Heart left ventricle (tissue), 16 donors: ENCODE measurements around the gene AFF3. TPM values are rescaled to one million over a fixed set of nuclear protein-coding genes. Genes with fewer than 3 reads are reported as not detected.
"Not testable (repeated sequence)": the region's sequence is repeated elsewhere in the genome, so short reads cannot be mapped to it uniquely, and the experiment has no call there.

Experiments
- ATAC-seq, 4 donors: fragments of 200-7000 bp; cut with Tn5 transposase; one replicate each; pipeline ENCODE4 v1.9.1; 2020 to 2022; ENCODE audit warnings: moderate library complexity in 4 of 4, mild to moderate bottlenecking in 3 of 4, moderate number of reproducible peaks in 1 of 4
- DNase-seq, 5 donors: peaks; one replicate each; pipeline ENCODE4 v3.0.0-alpha.2; 2020
- H3K27ac ChIP-seq, 12 donors: fragments of 200-600 bp; sonication (generic) in 4 of 12; one replicate each; pipeline versions ENCODE4 v1.5.0 to v1.8.0; 2016 to 2022; ENCODE audit warnings: mild to moderate bottlenecking in 2 of 12
- H3K27me3 ChIP-seq, 9 donors: fragments of 200-600 bp; sonication (generic) in 2 of 9; one replicate each; pipeline versions ENCODE4 v1.5.1 to v1.8.0; 2016 to 2022; ENCODE audit warnings: mild to moderate bottlenecking in 3 of 9
- H3K36me3 ChIP-seq, 9 donors: fragments of 200-600 bp; sonication (generic) in 2 of 9; one replicate each; pipeline versions ENCODE4 v1.5.0 to v1.8.0; 2018 to 2022; ENCODE audit warnings: mild to moderate bottlenecking in 2 of 9
- H3K4me1 ChIP-seq, 12 donors: fragments of 200-600 bp; sonication (generic) in 4 of 12; one replicate each; pipeline versions ENCODE4 v1.5.0 to v1.8.0; 2016 to 2022; ENCODE audit warnings: mild to moderate bottlenecking in 3 of 12
- H3K4me3 ChIP-seq, 12 donors: fragments of 200-600 bp; sonication (generic) in 4 of 12; one replicate each; pipeline versions ENCODE4 v1.5.0 to v1.8.0; 2017 to 2022; ENCODE audit warnings: mild to moderate bottlenecking in 9 of 12, moderate library complexity in 4 of 12
- H3K9me3 ChIP-seq, 12 donors: fragments of 200-600 bp; sonication (generic) in 4 of 12; one replicate each; pipeline versions ENCODE4 v1.5.0 to v1.8.0; 2016 to 2022; ENCODE audit warnings: mild to moderate bottlenecking in 1 of 12
- CTCF ChIP-seq, 12 donors: fragments of 200-600 bp; sonication (generic) in 4 of 12; IDR thresholded peaks; one replicate each; pipeline versions ENCODE4 v1.5.0 to v1.8.0; 2018 to 2022; ENCODE audit warnings: antibody characterized with exemption in 12 of 12, mild to moderate bottlenecking in 5 of 12
- POLR2A ChIP-seq, 2 donors: fragments of 450-650 bp; IDR thresholded peaks; one replicate each; pipeline ENCODE4 v1.6.1; 2017; ENCODE audit warnings: antibody characterized with exemption in 2 of 2, mild to moderate bottlenecking in 2 of 2, moderate library complexity in 2 of 2
- WGBS, 4 donors: extraction: QIAGEN DNeasy Blood & Tissue Kit in 2 of 4; methylation state at CpG; one replicate each; pipeline versions ENCODE4 v1.1.5 to v1.1.7; 2013 to 2018; 5-methylcytosine and 5-hydroxymethylcytosine counted together
- intact Hi-C, 10 donors: fragments of 100-400 bp; cut with DNase I; formaldehyde crosslinking; loops; one replicate each; pipeline versions ENCODE4 v1.11.1 to v1.14.2; 2022
- polyA plus RNA-seq, 2 donors: library from polyadenylated mRNA; stranded (reverse); fragments of 200-250 nt; gene quantifications; one replicate each; pipeline ENCODE4 v1.2.3, GENCODE V29; 2013
- total RNA-seq, 9 donors: library from RNA; depleted of rRNA in 2 of 9; stranded (reverse); fragments of >200 nt in 2 of 9; fragmentation: NEBNext Ultra II Directional in 3 of 9; extraction: Animal tissue kit (Norgen Biotek cat#: 25700) in 3 of 9; gene quantifications; one replicate each; pipeline versions ENCODE4 v1.1.0 to v1.2.4, GENCODE V29; 2016 to 2023
- donor health status: ischemic (EF 13 %, LVEDD 7.1; RV severe dilation, severe dysfunction).
- donor health status: healthy with polysubstance abuse.
- donor health status: DM: no; HTN: yes; CAD: no.
- donor health status: DM: no; HTN: no; CAD: no.
- donor health status: ischemic (EF 25% LVEDD 6.9; RV normal size, moderate dysfunction).
- donor health status: ischemic (EF 25% LVEDD 5.7; RV mildly dilated, moderate dysfunction).
- donor health status: healthy.
- donor health status: DM: yes; HTN: yes; CAD: no.
- donor health status: ischemic (EF 35%, LVEDD 5.7; RV mildly dilated, moderate dysfunction).
- donor health status: nonischemic (EF 11% LVEDD 7.7; RV severe dilation, severe dysfunction).
- donor health status: DM: yes; HTN: yes; CAD: no.
- donor health status: PGD.
- donor health status: ischemic (EF 29% LVEDD 5.4; RV normal size, mild dysfunction).
- donor health status: nonischemic (EF 23%, LVEDD 6.1; RV moderate dilation, normal function).

Gene AFF3
- total and polyA plus RNA-seq, 11 donors = 1.3 to 15.5 (median 4.7) TPM

DNA sequence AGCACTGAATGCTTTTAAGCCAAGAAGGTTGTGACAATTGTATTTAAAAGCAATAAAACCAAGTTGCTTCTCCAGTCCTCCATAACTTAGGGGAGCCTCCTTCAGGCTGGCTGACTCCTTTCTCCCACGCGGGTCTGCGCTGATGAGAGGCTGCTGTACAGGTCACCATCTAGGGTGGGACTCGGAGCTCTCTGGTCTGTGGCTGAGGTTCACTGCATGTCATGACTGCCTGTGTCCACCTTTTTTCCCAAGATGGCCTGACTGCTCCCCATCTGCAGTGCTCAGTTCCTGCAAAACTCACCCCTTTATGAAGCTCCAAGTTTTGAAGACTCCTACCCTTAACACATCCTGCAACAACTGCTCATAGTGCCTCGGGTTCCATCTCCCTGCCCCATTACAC is 194.4 kb downstream of the AFF3 start:
- Histone ChIP-seq H3K4me1 (peaks cover 0 to 17% (median 0%) of the 10 kb centered on the region in 12 donors), H3K27me3 (no peaks in the 10 kb centered on the region), H3K27ac (no peak overlapping the region), H3K36me3 (no peaks in the 10 kb centered on the region), H3K9me3 (no peaks in the 10 kb centered on the region), H3K4me3 (no peak overlapping the region)
- DNase-seq (no peak), ATAC-seq (no peak)
- TF ChIP-seq CTCF (IDR thresholded peaks at IDR 0.05) (no peak), POLR2A (IDR thresholded peaks at IDR 0.05) (no peak)
- 92 to 97% (median 92%) methylated on average over 5 of the region's 5 CpGs for whole genome bisulfite sequencing, 4 donors
- intact Hi-C loops = no loop called here

DNA sequence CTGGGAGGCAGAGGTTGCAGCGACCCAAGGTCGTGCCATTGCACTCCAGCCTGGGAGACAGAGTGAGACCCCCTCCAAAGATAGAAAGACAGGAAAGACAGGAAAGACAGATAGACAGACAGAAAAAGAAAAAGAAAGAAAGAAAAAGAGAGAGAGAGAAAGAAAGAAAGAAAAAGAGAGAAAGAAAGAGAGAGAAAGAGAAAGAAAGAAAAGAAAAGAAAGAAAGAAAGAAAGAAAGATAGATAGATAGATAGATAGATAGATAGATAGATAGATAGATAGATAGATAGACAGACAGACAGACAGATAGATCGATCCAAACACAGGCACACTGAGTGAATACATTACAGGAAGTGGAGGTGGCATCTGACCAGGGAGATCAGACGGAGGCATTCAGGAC is 195.0 kb downstream of the AFF3 start:
- ATAC-seq, H3K9me3 ChIP-seq, intact Hi-C loops, H3K27me3 ChIP-seq, H3K4me3 ChIP-seq, H3K36me3 ChIP-seq, DNase-seq, H3K27ac ChIP-seq: not testable (repeated sequence)
- peaks cover 0 to 20% (median 0%) of the 10 kb centered on the region in 12 donors for H3K4me1 ChIP-seq
- 64 to 75% (median 71%) methylated on average over 4 of the region's 4 CpGs for WGBS, 4 donors

DNA sequence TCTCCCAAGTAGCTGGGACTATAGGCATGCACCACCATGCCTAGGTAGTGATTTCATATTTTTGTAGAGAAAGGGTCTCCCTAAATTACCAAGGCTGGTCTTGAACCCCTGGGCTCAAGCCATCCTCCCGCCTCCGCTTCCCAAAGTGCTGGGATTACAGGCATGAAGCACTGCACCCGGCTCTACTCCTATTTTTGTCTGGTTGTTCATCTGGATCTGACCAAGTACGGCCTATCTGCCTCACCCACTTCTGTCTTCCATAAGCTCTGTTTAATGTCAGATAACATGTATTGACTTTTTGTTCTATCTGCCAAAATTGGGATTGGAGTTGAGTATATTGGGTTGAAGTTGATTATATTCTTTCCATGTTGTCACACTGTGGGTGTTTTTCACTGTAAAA is 198.4 kb downstream of the AFF3 start:
- Histone ChIP-seq H3K27ac (no peak overlapping the region), H3K27me3 (no peaks in the 10 kb centered on the region), H3K36me3 (no peaks in the 10 kb centered on the region), H3K4me3 (no peak overlapping the region), H3K9me3 (no peaks in the 10 kb centered on the region), H3K4me1 (peaks cover 0 to 27% (median 2%) of the 10 kb centered on the region in 12 donors)
- intact Hi-C loops = no loop called here
- no peak for TF ChIP-seq CTCF (IDR thresholded peaks at IDR 0.05)
- TF ChIP-seq POLR2A (IDR thresholded peaks at IDR 0.05) = no peak
- 59 to 68% (median 61%) methylated on average over 4 of the region's 4 CpGs for WGBS, 4 donors
- DNase-seq = peak in 1 of 5 donors; percentile 12
- peak in 3 of 4 donors; percentile 55 to 76 (median 63) for ATAC-seq

GRCh38 chr2:99942561-99943347 is 199.6 kb downstream of the AFF3 start:
- Histone ChIP-seq H3K27me3 (no peaks in the 10 kb centered on the region), H3K27ac (no peak overlapping the region), H3K4me3 (no peak overlapping the region), H3K36me3 (no peaks in the 10 kb centered on the region), H3K4me1 (peaks cover 0 to 26% (median 2%) of the 10 kb centered on the region in 12 donors), H3K9me3 (no peaks in the 10 kb centered on the region)
- intact Hi-C loops = no loop called here
- 85 to 95% (median 94%) methylated on average over 6 of the region's 6 CpGs for WGBS, 4 donors
- no peak for TF ChIP-seq CTCF (IDR thresholded peaks at IDR 0.05)
- TF ChIP-seq POLR2A (IDR thresholded peaks at IDR 0.05) = no peak
- ATAC-seq (no peak), DNase-seq (no peak)
